ENCODE data around the gene DNAJC25. TPM values are rescaled to one million over a fixed set of nuclear protein-coding genes. Genes with fewer than 3 reads are reported as not detected.

The DNAJC25 gene
- total RNA-seq, 1 donor from 2014 or later = 6.5 TPM

DNA sequence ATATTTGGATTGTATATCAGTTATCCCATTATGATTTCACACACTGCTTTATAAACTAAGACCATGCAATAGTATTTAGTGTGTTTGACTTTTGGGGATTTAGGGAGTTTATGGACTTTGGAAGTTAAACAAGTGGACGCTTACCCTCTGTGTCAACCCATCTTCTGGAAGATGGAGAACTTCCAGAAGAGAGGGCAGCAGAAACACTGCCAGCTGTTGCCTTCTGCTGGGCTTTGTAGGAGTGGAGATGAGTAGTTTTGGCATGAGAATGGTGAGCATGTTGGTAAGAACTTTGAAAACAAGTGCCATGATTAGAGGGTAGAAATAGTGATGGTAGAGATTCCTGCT lies 2.2 kb downstream of the DNAJC25 start:
- DNase-seq (ENCODE audit: extremely low spot score, unreplicated experiment) = no peak
- Mint-ChIP-seq H3K36me3 (ENCODE audit: unreplicated experiment) (no peaks in the 10 kb centered on the region), H3K4me1 (ENCODE audit: unreplicated experiment) (peaks cover 29% of the 10 kb centered on the region), H3K27me3 (ENCODE audit: unreplicated experiment) (no peaks in the 10 kb centered on the region), H3K27ac (ENCODE audit: unreplicated experiment) (no peak overlapping the region), H3K4me3 (ENCODE audit: unreplicated experiment) (peak overlapping the region; percentile 93), H3K9me3 (ENCODE audit: unreplicated experiment) (no peaks in the 10 kb centered on the region)
- TF ChIP-seq, protein P1, sequence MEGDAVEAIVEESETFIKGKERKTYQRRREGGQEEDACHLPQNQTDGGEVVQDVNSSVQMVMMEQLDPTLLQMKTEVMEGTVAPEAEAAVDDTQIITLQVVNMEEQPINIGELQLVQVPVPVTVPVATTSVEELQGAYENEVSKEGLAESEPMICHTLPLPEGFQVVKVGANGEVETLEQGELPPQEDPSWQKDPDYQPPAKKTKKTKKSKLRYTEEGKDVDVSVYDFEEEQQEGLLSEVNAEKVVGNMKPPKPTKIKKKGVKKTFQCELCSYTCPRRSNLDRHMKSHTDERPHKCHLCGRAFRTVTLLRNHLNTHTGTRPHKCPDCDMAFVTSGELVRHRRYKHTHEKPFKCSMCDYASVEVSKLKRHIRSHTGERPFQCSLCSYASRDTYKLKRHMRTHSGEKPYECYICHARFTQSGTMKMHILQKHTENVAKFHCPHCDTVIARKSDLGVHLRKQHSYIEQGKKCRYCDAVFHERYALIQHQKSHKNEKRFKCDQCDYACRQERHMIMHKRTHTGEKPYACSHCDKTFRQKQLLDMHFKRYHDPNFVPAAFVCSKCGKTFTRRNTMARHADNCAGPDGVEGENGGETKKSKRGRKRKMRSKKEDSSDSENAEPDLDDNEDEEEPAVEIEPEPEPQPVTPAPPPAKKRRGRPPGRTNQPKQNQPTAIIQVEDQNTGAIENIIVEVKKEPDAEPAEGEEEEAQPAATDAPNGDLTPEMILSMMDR (IDR thresholded peaks at IDR 0.05) = no peak

DNA sequence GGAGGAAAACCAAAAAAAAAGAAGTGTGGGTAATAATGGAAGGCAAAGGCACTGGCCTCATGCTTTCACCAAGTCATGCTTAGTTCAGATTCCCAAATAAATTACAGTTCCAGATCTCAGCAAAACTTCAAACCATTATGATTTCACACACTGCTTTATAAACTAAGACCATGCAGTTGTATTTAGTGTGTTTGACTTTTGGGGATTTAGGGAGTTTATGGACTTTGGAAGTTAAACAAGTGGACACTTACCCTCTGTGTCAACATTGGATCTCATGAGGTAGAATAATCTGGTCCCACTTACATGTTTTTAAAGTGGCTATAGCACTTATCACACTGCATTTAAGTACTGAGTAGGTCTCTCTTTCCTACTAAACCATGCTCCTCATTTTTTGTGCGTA lies 3.7 kb downstream of the DNAJC25 start:
- TF ChIP-seq, protein P1 (IDR thresholded peaks at IDR 0.05) = no peak
- no peak for DNase-seq (ENCODE audit: extremely low spot score, unreplicated experiment)
- H3K4me3 Mint-ChIP-seq (ENCODE audit: unreplicated experiment) = no peak overlapping the region
- no peak overlapping the region for H3K27ac Mint-ChIP-seq (ENCODE audit: unreplicated experiment)
- H3K27me3 Mint-ChIP-seq (ENCODE audit: unreplicated experiment) = no peaks in the 10 kb centered on the region
- H3K36me3 Mint-ChIP-seq (ENCODE audit: unreplicated experiment) = no peaks in the 10 kb centered on the region
- peaks cover 29% of the 10 kb centered on the region for H3K4me1 Mint-ChIP-seq (ENCODE audit: unreplicated experiment)
- no peaks in the 10 kb centered on the region for H3K9me3 Mint-ChIP-seq (ENCODE audit: unreplicated experiment)

DNA sequence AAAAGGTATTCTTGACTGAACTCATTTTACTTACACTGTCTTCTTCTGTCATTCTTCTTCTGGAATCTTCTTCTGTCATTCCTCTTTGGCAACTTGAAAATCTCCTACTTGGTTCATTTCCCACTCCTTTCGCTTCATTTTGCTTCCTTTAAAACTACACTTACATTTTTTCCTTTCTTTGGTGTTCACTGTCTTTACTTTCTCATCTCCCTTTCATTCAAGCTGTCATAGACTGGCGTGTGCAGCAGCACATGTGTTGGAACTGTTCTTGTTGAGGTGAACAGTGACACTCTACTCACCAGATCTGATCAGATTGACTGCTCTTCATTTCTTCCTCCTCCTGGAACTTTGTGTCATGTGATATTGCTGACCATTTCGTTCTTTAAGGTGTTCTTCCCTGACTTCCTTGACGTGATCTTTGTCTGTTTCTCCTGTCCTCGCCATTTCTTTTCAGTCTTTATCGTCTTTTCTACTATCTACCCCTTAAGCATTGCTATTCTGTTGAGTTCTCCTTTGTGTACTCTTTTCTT lies 6.4 kb downstream of the DNAJC25 start:
- Mint-ChIP-seq H3K4me1 (ENCODE audit: unreplicated experiment) (peaks cover 17% of the 10 kb centered on the region), H3K27ac (ENCODE audit: unreplicated experiment) (no peak overlapping the region), H3K27me3 (ENCODE audit: unreplicated experiment) (no peaks in the 10 kb centered on the region), H3K36me3 (ENCODE audit: unreplicated experiment) (no peaks in the 10 kb centered on the region), H3K4me3 (ENCODE audit: unreplicated experiment) (no peak overlapping the region), H3K9me3 (ENCODE audit: unreplicated experiment) (no peaks in the 10 kb centered on the region)
- DNase-seq (ENCODE audit: extremely low spot score, unreplicated experiment) = no peak
- TF ChIP-seq, protein P1 (IDR thresholded peaks at IDR 0.05) = no peak

DNA sequence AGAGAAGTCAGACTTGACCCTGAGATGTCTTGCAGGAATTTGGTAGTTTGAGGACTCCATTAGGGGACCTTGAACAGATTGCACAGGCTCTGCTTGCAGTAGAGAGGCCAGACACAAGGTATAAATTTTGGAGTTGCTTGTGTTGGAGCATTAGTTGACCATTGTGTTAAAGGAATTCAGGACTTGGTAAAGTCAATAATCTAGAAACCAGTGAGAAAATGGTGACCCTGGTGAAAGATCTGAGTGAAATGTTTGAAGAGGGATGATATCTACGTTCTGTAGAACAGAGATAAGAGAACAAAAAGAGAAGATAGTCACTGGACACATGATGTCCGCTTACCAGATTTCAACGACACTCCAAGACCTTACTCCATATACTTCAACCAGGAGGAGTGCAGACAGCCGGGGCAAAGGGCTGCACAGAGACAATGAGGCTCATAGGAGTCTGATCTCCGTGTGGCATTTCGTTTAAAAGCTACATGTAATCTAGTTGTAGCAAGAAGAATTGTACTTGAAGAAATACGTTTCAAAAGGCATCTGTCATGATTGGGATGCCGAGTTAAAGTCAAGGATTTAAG lies 13.2 kb downstream of the DNAJC25 start:
- Mint-ChIP-seq H3K4me3 (ENCODE audit: unreplicated experiment) (no peak overlapping the region), H3K27me3 (ENCODE audit: unreplicated experiment) (no peaks in the 10 kb centered on the region), H3K9me3 (ENCODE audit: unreplicated experiment) (no peaks in the 10 kb centered on the region), H3K36me3 (ENCODE audit: unreplicated experiment) (peaks cover 22% of the 10 kb centered on the region), H3K4me1 (ENCODE audit: unreplicated experiment) (peaks cover 7% of the 10 kb centered on the region), H3K27ac (ENCODE audit: unreplicated experiment) (peak overlapping the region; percentile 9)
- TF ChIP-seq, protein P1 (IDR thresholded peaks at IDR 0.05) = no peak
- DNase-seq (ENCODE audit: extremely low spot score, unreplicated experiment) = no peak

DNA sequence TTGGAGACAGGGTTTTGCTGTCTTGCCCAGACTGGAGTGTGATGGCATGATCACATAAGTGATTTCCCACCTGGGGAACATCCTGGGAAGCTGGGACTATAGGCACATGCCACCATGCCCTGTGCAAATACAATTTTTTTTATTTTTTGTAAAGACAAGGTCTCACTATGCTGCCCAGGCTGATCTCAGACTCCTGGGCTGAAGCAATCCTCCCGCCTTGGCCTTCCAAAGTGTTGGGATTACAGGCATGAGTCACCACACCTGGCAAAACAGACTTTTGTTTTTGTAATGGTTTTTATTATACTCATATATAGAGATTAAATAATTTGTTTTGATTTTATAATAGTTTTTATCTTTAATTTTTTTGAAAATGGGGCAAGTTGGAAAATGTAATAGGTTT lies 14.7 kb downstream of the DNAJC25 start:
- peaks cover 31% of the 10 kb centered on the region for H3K36me3 Mint-ChIP-seq (ENCODE audit: unreplicated experiment)
- H3K9me3 Mint-ChIP-seq (ENCODE audit: unreplicated experiment) = no peaks in the 10 kb centered on the region
- no peak overlapping the region for H3K4me3 Mint-ChIP-seq (ENCODE audit: unreplicated experiment)

More for the DNA sequence above, 14.7 kb downstream of the DNAJC25 start:
- Mint-ChIP-seq H3K4me1 (ENCODE audit: unreplicated experiment) (peaks cover 7% of the 10 kb centered on the region), H3K27me3 (ENCODE audit: unreplicated experiment) (no peaks in the 10 kb centered on the region), H3K27ac (ENCODE audit: unreplicated experiment) (no peak overlapping the region)
- no peak for DNase-seq (ENCODE audit: extremely low spot score, unreplicated experiment)
- TF ChIP-seq, protein P1 (IDR thresholded peaks at IDR 0.05) = no peak
